SU-DHL-6 (cell line): ENCODE measurements around the gene CYBC1.

Experiments
- H2AFZ ChIP-seq: fragments of 200-600 bp; sonication (generic); 2 replicates; pipeline ENCODE4 v1.6.1; 2014; ENCODE audit warnings: low read depth, mild to moderate bottlenecking, moderate library complexity, mixed read lengths, antibody characterized with exemption, low read length; ENCODE audit not compliant: severe bottlenecking
- H3F3A ChIP-seq: fragments of 200-600 bp; shearing (Covaris generic); 2 replicates; pipeline ENCODE4 v1.6.0; 2016; ENCODE audit warnings: antibody characterized with exemption, mild to moderate bottlenecking; ENCODE audit not compliant: insufficient read depth
- H3K27ac ChIP-seq: fragments of 200-600 bp; sonication (generic); 2 replicates; pipeline ENCODE4 v1.5.1; 2016; ENCODE audit warnings: low read depth, mild to moderate bottlenecking, low read length, moderate library complexity, mixed read lengths
- H3K27me3 ChIP-seq: fragments of 200-600 bp; sonication (generic), shearing (Covaris generic); 2 replicates; pipeline ENCODE4 v1.6.0; 2014; ENCODE audit warnings: mild to moderate bottlenecking, low read length
- H3K36me3 ChIP-seq: fragments of 200-600 bp; sonication (generic); 2 replicates; pipeline ENCODE4 v1.6.1; 2014; ENCODE audit warnings: mild to moderate bottlenecking, low read length, mixed read lengths
- H3K4me2 ChIP-seq: fragments of 300-600, 200-600 bp; shearing (Covaris generic), sonication (generic); 2 replicates; pipeline ENCODE4 v1.6.0; 2014; ENCODE audit warnings: low read length, low read depth, mild to moderate bottlenecking; ENCODE audit not compliant: poor library complexity, severe bottlenecking
- H3K4me3 ChIP-seq: fragments of 200-600 bp; sonication (generic); 2 replicates; pipeline ENCODE4 v1.5.1; 2014; ENCODE audit warnings: antibody characterized with exemption, low read length, mild to moderate bottlenecking, mixed read lengths; ENCODE audit not compliant: insufficient read depth, poor library complexity, severe bottlenecking
- H3K79me2 ChIP-seq: fragments of 200-600 bp; sonication (generic); 2 replicates; pipeline ENCODE4 v1.6.1; 2014; ENCODE audit warnings: mild to moderate bottlenecking, low read length, moderate library complexity; ENCODE audit not compliant: insufficient read depth
- H3K9ac ChIP-seq: fragments of 200-600 bp; sonication (generic); 2 replicates; pipeline ENCODE4 v1.7.0; 2014; ENCODE audit warnings: mild to moderate bottlenecking, low read length
- H3K9me2 ChIP-seq: fragments of 200-600 bp; sonication (generic); replicated peaks from 2 replicates; pipeline ENCODE4 v1.6.1; 2014; ENCODE audit warnings: low read length; ENCODE audit not compliant: insufficient read depth
- H3K9me3 ChIP-seq: fragments of 200-600 bp; sonication (generic); 2 replicates; pipeline ENCODE4 v1.6.1; 2014; ENCODE audit warnings: low read length, mixed read lengths; ENCODE audit not compliant: insufficient read depth
- H4K20me1 ChIP-seq: fragments of 200-600 bp; sonication (generic); 2 replicates; pipeline ENCODE4 v1.6.1; 2014; ENCODE audit warnings: low read depth, mild to moderate bottlenecking, antibody characterized with exemption, low read length, moderate library complexity, mixed read lengths
- CTCF ChIP-seq: fragments of 200-600 bp; sonication (generic); IDR thresholded peaks from one replicate; pipeline ENCODE4 v1.5.1; 2017; ENCODE audit warnings: antibody characterized with exemption, mild to moderate bottlenecking, low read length, moderate library complexity; ENCODE audit not compliant: insufficient read depth, poor library complexity, severe bottlenecking
- EZH2phosphoT487 ChIP-seq: fragments of 200-600 bp; sonication (generic), shearing (Covaris generic); conservative IDR thresholded peaks from 2 replicates; pipeline ENCODE4 v1.6.1; 2018; ENCODE audit warnings: mild to moderate bottlenecking, antibody characterized with exemption, low read length, moderate library complexity, mixed read lengths

CYBC1 gene

GRCh38 chr17:82400206-82400605, 50.3 kb downstream of the CYBC1 start:
- Histone ChIP-seq H3K4me2 (peak overlapping the region; percentile 56), H2AFZ (no peak overlapping the region), H3K9ac (no peak overlapping the region), H3K27ac (no peak overlapping the region), H3K9me3 (no peaks in the 10 kb centered on the region), H3K9me2 (no peaks in the 10 kb centered on the region), H3K79me2 (no peaks in the 10 kb centered on the region), H3K27me3 (no peaks in the 10 kb centered on the region), H3F3A (0 out of 2 replicates have a peak, but pooled peaks cover 4% of the 10 kb centered on the region), H4K20me1 (no peaks in the 10 kb centered on the region), H3K4me3 (no peak overlapping the region), H3K36me3 (no peaks in the 10 kb centered on the region)
- TF ChIP-seq EZH2phosphoT487 (no peak), CTCF (no peak)

GRCh38 chr17:82399601-82400101, 50.9 kb downstream of the CYBC1 start:
- no peak overlapping the region for H3K4me3 ChIP-seq
- no peaks in the 10 kb centered on the region for H3K36me3 ChIP-seq
- H3K27ac ChIP-seq, result no peak overlapping the region
- 0 out of 2 replicates have a peak, but pooled peaks cover 4% of the 10 kb centered on the region for H3F3A ChIP-seq
- no peak overlapping the region for H3K9ac ChIP-seq
- TF ChIP-seq CTCF, result no peak
- no peak overlapping the region for H2AFZ ChIP-seq
- H4K20me1 ChIP-seq, result no peaks in the 10 kb centered on the region
- H3K9me2 ChIP-seq, result no peaks in the 10 kb centered on the region
- no peaks in the 10 kb centered on the region for H3K79me2 ChIP-seq
- H3K9me3 ChIP-seq, result no peaks in the 10 kb centered on the region
- H3K27me3 ChIP-seq, result no peaks in the 10 kb centered on the region
- H3K4me2 ChIP-seq, result no peak overlapping the region

GRCh38 chr17:82399041-82399441, 51.5 kb downstream of the CYBC1 start:
- H3K4me2 ChIP-seq, result no peak overlapping the region
- no peak overlapping the region for H2AFZ ChIP-seq
- H3K36me3 ChIP-seq, result no peaks in the 10 kb centered on the region
- H3K9me2 ChIP-seq, result no peaks in the 10 kb centered on the region
- H3F3A ChIP-seq, result 0 out of 2 replicates have a peak, but pooled peaks cover 4% of the 10 kb centered on the region
- no peaks in the 10 kb centered on the region for H4K20me1 ChIP-seq
- H3K4me3 ChIP-seq, result no peak overlapping the region
- no peaks in the 10 kb centered on the region for H3K27me3 ChIP-seq
- no peaks in the 10 kb centered on the region for H3K9me3 ChIP-seq
- H3K9ac ChIP-seq, result no peak overlapping the region
- TF ChIP-seq CTCF (no peak), EZH2phosphoT487 (no peak)
- H3K79me2 ChIP-seq, result no peaks in the 10 kb centered on the region
- H3K27ac ChIP-seq, result no peak overlapping the region
